MCF 10A (cell line): ENCODE measurements around the gene TXNL4A. TPM values are rescaled to one million over a fixed set of nuclear protein-coding genes. Genes with fewer than 3 reads are reported as not detected.

Source experiments
- BruUV-seq: library from RNA; stranded (reverse); fragments of 400-500 nt; replicated peaks from 2 replicates; lab custom pipeline; 2021; lab: Mats Ljungman, UMichigan
- CTCF ChIA-PET: fragments of 300-600 bp; sonication (Branson Sonifier 250); formaldehyde crosslinking; extraction: SDS; loops from one replicate; lab custom pipeline; 2021; ENCODE audit warnings: antibody characterized with exemption, inconsistent platforms; lab: Yijun Ruan, JAX
- POLR2A ChIA-PET: fragments of 300-600, 350-650 bp; sonication (Branson Sonifier 250); formaldehyde crosslinking; extraction: SDS; loops from one replicate; lab custom pipeline; 2020; ENCODE audit warnings: antibody characterized with exemption, inconsistent platforms; lab: Yijun Ruan, JAX
- DNase-seq: peaks from one replicate; pipeline ENCODE4 v3.0.0-alpha.2; 2018; ENCODE audit not compliant: unreplicated experiment
- H3K27ac Mint-ChIP-seq: one replicate; pipeline ENCODE4 v1.8.0; 2022; ENCODE audit warnings: mild to moderate bottlenecking, low read depth, mixed read lengths; ENCODE audit not compliant: unreplicated experiment
- H3K27me3 Mint-ChIP-seq: one replicate; pipeline ENCODE4 v1.8.0; 2022; ENCODE audit warnings: mixed read lengths; ENCODE audit not compliant: insufficient read depth, unreplicated experiment
- H3K36me3 Mint-ChIP-seq: one replicate; pipeline ENCODE4 v1.8.0; 2022; ENCODE audit warnings: mild to moderate bottlenecking, moderate library complexity, mixed read lengths; ENCODE audit not compliant: insufficient read depth, unreplicated experiment
- H3K4me1 Mint-ChIP-seq: one replicate; pipeline ENCODE4 v1.8.0; 2022; ENCODE audit warnings: mixed read lengths; ENCODE audit not compliant: insufficient read depth, unreplicated experiment
- H3K4me3 Mint-ChIP-seq: one replicate; pipeline ENCODE4 v1.8.0; 2022; ENCODE audit warnings: mild to moderate bottlenecking, moderate library complexity, mixed read lengths; ENCODE audit not compliant: unreplicated experiment
- H3K9me3 Mint-ChIP-seq: one replicate; pipeline ENCODE4 v1.8.0; 2022; ENCODE audit warnings: mixed read lengths; ENCODE audit not compliant: unreplicated experiment
- intact Hi-C: fragments of 100-400 bp; cut with micrococcal nuclease; formaldehyde crosslinking; loops from 2 replicates; pipeline ENCODE4 v1.14.1; 2022
- total RNA-seq: library from RNA; stranded (reverse); gene quantifications from 2 replicates; pipeline ENCODE4 v1.2.3, GENCODE V29; 2022
- TF ChIP-seq, protein P1 (sequence below): fragments of 200-600 bp; IDR thresholded peaks from one replicate; pipeline ENCODE4 v1.8.0; 2022; ENCODE audit warnings: antibody characterized with exemption, mild to moderate bottlenecking; ENCODE audit not compliant: unreplicated experiment

Gene TXNL4A
- total RNA-seq, 1 experiment from 2014 or later: 207 TPM

DNA sequence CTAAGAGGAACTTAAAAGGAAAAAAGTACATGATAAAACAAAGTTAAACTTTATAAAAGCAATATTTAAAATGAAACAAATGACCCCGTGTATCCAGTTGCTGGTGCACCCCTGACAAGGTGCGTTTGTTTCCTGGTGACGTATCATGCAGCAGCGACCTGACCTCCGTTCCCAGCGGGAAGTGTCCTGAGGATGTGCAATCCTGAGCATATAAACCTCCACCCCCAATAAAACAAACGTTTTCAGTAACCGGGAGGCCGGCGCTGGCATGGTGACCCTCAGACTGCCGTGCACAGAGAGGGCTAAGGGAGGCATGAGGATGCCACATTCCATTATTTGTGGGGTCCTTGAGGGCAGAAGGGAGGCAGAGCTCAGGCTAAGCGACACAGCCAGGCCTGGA, 51.7 kb downstream of the TXNL4A start:
- ChIA-PET POLR2A (no interaction called here), CTCF (interaction anchor here (0.9 kb wide), 1 partner anchor 23 kb away, joined by 3 read pairs; no protein-coding TSS in a partner anchor)
- H3K4me3 Mint-ChIP-seq: no peak overlapping the region
- no peaks in the 10 kb centered on the region for H3K27me3 Mint-ChIP-seq
- H3K27ac Mint-ChIP-seq: no peak overlapping the region
- H3K36me3 Mint-ChIP-seq: peaks cover 28% of the 10 kb centered on the region
- intact Hi-C loops: no loop called here
- TF ChIP-seq, protein P1, sequence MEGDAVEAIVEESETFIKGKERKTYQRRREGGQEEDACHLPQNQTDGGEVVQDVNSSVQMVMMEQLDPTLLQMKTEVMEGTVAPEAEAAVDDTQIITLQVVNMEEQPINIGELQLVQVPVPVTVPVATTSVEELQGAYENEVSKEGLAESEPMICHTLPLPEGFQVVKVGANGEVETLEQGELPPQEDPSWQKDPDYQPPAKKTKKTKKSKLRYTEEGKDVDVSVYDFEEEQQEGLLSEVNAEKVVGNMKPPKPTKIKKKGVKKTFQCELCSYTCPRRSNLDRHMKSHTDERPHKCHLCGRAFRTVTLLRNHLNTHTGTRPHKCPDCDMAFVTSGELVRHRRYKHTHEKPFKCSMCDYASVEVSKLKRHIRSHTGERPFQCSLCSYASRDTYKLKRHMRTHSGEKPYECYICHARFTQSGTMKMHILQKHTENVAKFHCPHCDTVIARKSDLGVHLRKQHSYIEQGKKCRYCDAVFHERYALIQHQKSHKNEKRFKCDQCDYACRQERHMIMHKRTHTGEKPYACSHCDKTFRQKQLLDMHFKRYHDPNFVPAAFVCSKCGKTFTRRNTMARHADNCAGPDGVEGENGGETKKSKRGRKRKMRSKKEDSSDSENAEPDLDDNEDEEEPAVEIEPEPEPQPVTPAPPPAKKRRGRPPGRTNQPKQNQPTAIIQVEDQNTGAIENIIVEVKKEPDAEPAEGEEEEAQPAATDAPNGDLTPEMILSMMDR: no peak
- BruUV-seq: no TSS peak
- H3K4me1 Mint-ChIP-seq: peaks cover 6% of the 10 kb centered on the region
- DNase-seq: no peak
- peaks cover 33% of the 10 kb centered on the region for H3K9me3 Mint-ChIP-seq

GRCh38 chr18:79935925-79936324, 52.4 kb downstream of the TXNL4A start:
- TF ChIP-seq, protein P1: no peak
- POLR2A ChIA-PET: no interaction called here

GRCh38 chr18:79935499-79935898, 52.9 kb downstream of the TXNL4A start:
- Mint-ChIP-seq H3K9me3 (peaks cover 33% of the 10 kb centered on the region), H3K4me1 (peaks cover 6% of the 10 kb centered on the region), H3K36me3 (peaks cover 28% of the 10 kb centered on the region), H3K4me3 (no peak overlapping the region), H3K27ac (peak overlapping the region; percentile 71), H3K27me3 (no peaks in the 10 kb centered on the region)
- TF ChIP-seq, protein P1: no peak
- CTCF ChIA-PET: no interaction called here
- intact Hi-C loops: no loop called here
- POLR2A ChIA-PET: interaction anchor here (0.7 kb wide), 1 partner anchor 1936 kb away, joined by 4 read pairs; no protein-coding TSS in a partner anchor
- BruUV-seq: no TSS peak
- no peak for DNase-seq

More at GRCh38 chr18:79935925-79936324, 52.4 kb downstream of the TXNL4A start:
- CTCF ChIA-PET: no interaction called here
- Mint-ChIP-seq H3K4me3 (no peak overlapping the region), H3K4me1 (peaks cover 6% of the 10 kb centered on the region), H3K27me3 (no peaks in the 10 kb centered on the region), H3K27ac (peak overlapping the region; percentile 71), H3K9me3 (peaks cover 33% of the 10 kb centered on the region), H3K36me3 (peaks cover 28% of the 10 kb centered on the region)
- BruUV-seq: no TSS peak
- intact Hi-C loops: no loop called here
- no peak for DNase-seq

- TF ChIP-seq, protein P1: no peak
- Mint-ChIP-seq H3K27ac (no peak overlapping the region), H3K27me3 (no peaks in the 10 kb centered on the region), H3K9me3 (peaks cover 33% of the 10 kb centered on the region), H3K4me3 (no peak overlapping the region), H3K36me3 (peaks cover 28% of the 10 kb centered on the region), H3K4me1 (peaks cover 4% of the 10 kb centered on the region)
- ChIA-PET CTCF (no interaction called here), POLR2A (interaction anchor here (0.7 kb wide), 1 partner anchor 1935 kb away, joined by 4 read pairs; no protein-coding TSS in a partner anchor)
- DNase-seq: no peak
- intact Hi-C loops: no loop called here
- BruUV-seq: no TSS peak
Observed at GRCh38 chr18:79935098-79935480, 53.3 kb downstream of the TXNL4A start.
